GM18511 (cell line): Measurements from ENCODE around the gene ACVR1B.
"Not testable (repeated sequence)": the region's sequence is repeated elsewhere in the genome, so short reads cannot be mapped to it uniquely, and the experiment has no call there.

Experiments
- ATAC-seq: cut with Tn5 transposase; IDR thresholded peaks from one replicate; pipeline ENCODE4 v1.9.1; 2021; ENCODE audit warnings: mild to moderate bottlenecking, moderate library complexity; ENCODE audit not compliant: unreplicated experiment

The ACVR1B gene

GRCh38 chr12:51969643-51970042 lies 18.1 kb downstream of the ACVR1B start:
- no peak for ATAC-seq

- peak; percentile 86 for ATAC-seq
These were observed 19.6 kb downstream of the ACVR1B start for GRCh38 chr12:51970904-51971646.

- ATAC-seq = peak; percentile 59
These were observed 20.4 kb downstream of the ACVR1B start for GRCh38 chr12:51971679-51972421.

GRCh38 chr12:51972422-51972812 lies 20.9 kb downstream of the ACVR1B start:
- ATAC-seq = no peak

GRCh38 chr12:51972849-51973273 lies 21.4 kb downstream of the ACVR1B start:
- ATAC-seq = no peak

- ATAC-seq = no peak
These were observed 22.1 kb downstream of the ACVR1B start for GRCh38 chr12:51973560-51973959.

GRCh38 chr12:51974646-51975045 lies 23.1 kb downstream of the ACVR1B start:
- no peak for ATAC-seq

- no peak for ATAC-seq
These were observed 23.7 kb downstream of the ACVR1B start for GRCh38 chr12:51975196-51975595.

- no peak for ATAC-seq
These were observed 25.1 kb downstream of the ACVR1B start for GRCh38 chr12:51976376-51977160.

GRCh38 chr12:51977320-51977753 lies 25.8 kb downstream of the ACVR1B start:
- no peak for ATAC-seq

GRCh38 chr12:51979306-51979705 lies 27.8 kb downstream of the ACVR1B start:
- ATAC-seq = not testable (repeated sequence)

GRCh38 chr12:51980051-51980808 lies 28.7 kb downstream of the ACVR1B start:
- ATAC-seq = peak; percentile 77

GRCh38 chr12:51980809-51981127 lies 29.3 kb downstream of the ACVR1B start:
- no peak for ATAC-seq

GRCh38 chr12:51984657-51985056 lies 33.2 kb downstream of the ACVR1B start:
- no peak for ATAC-seq

- no peak for ATAC-seq
These were observed 33.8 kb downstream of the ACVR1B start for GRCh38 chr12:51985154-51985835.

GRCh38 chr12:51986834-51987233 lies 35.3 kb downstream of the ACVR1B start:
- ATAC-seq = no peak

- ATAC-seq = no peak
These were observed 40.7 kb downstream of the ACVR1B start for GRCh38 chr12:51992246-51992645.

GRCh38 chr12:51994539-51994820 lies 43.0 kb downstream of the ACVR1B start:
- ATAC-seq = no peak

- no peak for ATAC-seq
These were observed 43.5 kb downstream of the ACVR1B start for GRCh38 chr12:51994959-51995358.

- no peak for ATAC-seq
These were observed 45.6 kb downstream of the ACVR1B start for GRCh38 chr12:51997136-51997535.
